ENCODE measurements around the gene TRMT1. TPM values are rescaled to one million over a fixed set of nuclear protein-coding genes. Genes with fewer than 3 reads are reported as not detected.
A peak's percentile ranks its signal among the peaks of the same experiment; 100 is the strongest.

TRMT1 gene
- total and polyA plus RNA-seq, 2 of the 8 experiments (the other 6 are each of a cell fraction or from before 2014, with no cell fraction given) = 77.4 to 99.3 TPM

DNA sequence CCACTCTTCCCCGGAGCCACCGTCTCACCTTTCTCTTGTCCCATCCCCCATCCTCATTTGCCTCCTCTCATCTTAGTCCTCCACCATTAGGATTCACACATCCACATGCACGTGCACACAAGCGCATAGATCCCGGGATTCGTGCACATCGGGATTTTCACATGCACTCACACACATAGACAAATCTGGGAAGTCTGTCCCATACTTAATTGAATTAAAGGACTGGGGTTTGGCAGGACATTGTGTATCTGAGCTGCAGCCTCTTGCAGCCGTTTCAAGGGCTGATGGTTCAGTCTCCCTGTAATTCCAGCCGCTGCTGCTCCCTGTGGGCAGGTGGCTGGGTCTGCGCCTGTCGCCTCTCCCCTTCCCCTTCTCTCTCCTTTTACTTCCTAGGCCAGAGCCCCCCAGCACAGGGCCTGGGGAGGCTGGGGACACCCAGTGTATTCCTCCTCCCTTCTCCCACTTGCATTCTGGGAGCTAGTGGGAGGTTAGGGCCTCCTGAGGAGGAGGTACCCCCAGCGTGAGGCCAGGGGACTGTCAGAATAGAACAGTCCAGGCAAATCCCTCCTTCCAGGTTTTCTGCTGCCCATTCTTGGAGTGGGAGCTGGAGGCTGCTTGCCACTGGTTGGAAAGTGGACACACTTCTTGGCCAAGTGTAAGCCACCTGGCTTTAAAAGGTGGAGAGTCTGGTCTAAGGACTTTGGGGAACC, 57.4 kb downstream of the TRMT1 start:
- H3K4me1 ChIP-seq (replicated peaks in 1 of 4; ENCODE audit: control insufficient read depth in 3 of 4, insufficient read depth in 4 of 4, low read length in 3 of 4) = peaks cover 7 to 33% (median 26%) of the 10 kb centered on the region in 4 experiments
- WGBS, 2 experiments (ENCODE audit: extremely low coverage in 1 of 2, insufficient coverage in 1 of 2, insufficient read length in 1 of 2, insufficient replicate concordance in 2 of 2, low coverage in 1 of 2, low lambda C conversion rate in 2 of 2, missing lambda C conversion rate in 1 of 2) = 55% methylated on average over 12 of the region's 12 CpGs; no CpG with 5 or more reads in 1 of the 2 experiments
- no peak overlapping the region for H4K5ac ChIP-seq (ENCODE audit: insufficient read length, low read depth, low read length)
- peaks cover under 1 to 9% of the 10 kb centered on the region in 2 experiments for H4K20me1 ChIP-seq (replicated peaks in 1 of 2; ENCODE audit: control insufficient read depth in 1 of 2, insufficient read depth in 2 of 2, low read length in 2 of 2)
- H2BK15ac ChIP-seq (ENCODE audit: low read length) = no peak overlapping the region
- H3K27ac ChIP-seq (ENCODE audit: low read depth, low read length) = no peak overlapping the region
- H3K27me3 ChIP-seq (replicated peaks in 1 of 4; ENCODE audit: control insufficient read depth in 3 of 4, extremely low read depth in 1 of 4, insufficient read depth in 3 of 4, low read length in 3 of 4) = peaks cover 76 to 97% (median 93%) of the 10 kb centered on the region in 4 experiments
- no peak overlapping the region for H4K8ac ChIP-seq (ENCODE audit: extremely low read depth, insufficient read depth, low read length)
- no peak overlapping the region; the same call in 1 of the 2 replicates for H3K18ac ChIP-seq (ENCODE audit: extremely low read depth, low read length)
- H3K4me2 ChIP-seq (ENCODE audit: insufficient read depth in 1 of 2, low read depth in 2 of 2, low read length in 2 of 2) = peak overlapping the region in 1 of 2 experiments; percentile 34; a peak in 1 of 4 replicates
- no peak overlapping the region for H4K91ac ChIP-seq (replicated peaks; ENCODE audit: insufficient read length, low read length)
- H3K4ac ChIP-seq (replicated peaks; ENCODE audit: insufficient read length, low read depth, low read length) = no peak overlapping the region
- ChIA-PET POLR2A (ENCODE audit: partially characterized antibody) (interaction anchor here (0.5 to 1.6 kb wide), 5 partner anchors 9 to 94 kb away, joined by 3 to 5 read pairs (median 3); no protein-coding TSS in a partner anchor), CTCF (ENCODE audit: partially characterized antibody) (interaction anchor here (0.6 to 48.8 kb wide), 12 partner anchors 9 to 671 kb away, joined by 3 to 1145 read pairs (median 82); no protein-coding TSS in a partner anchor)
- no peak overlapping the region for H3K14ac ChIP-seq (ENCODE audit: insufficient read length)
- no peak overlapping the region for H3K9ac ChIP-seq (replicated peaks in 1 of 4; ENCODE audit: extremely low read depth in 1 of 4, low read depth in 3 of 4, low read length in 3 of 4)
- DNase-seq (ENCODE audit: low read depth in 1 of 2, low spot score in 2 of 2) (no peak), FAIRE-seq (peak; percentile 42)
- no peaks in the 10 kb centered on the region for H3K79me2 ChIP-seq (ENCODE audit: control insufficient read depth in 1 of 2, insufficient read depth in 2 of 2, low read length in 2 of 2)
- H2BK12ac ChIP-seq (ENCODE audit: low read depth, low read length) = peak overlapping the region; percentile 75; the same call in 1 of the 2 replicates
- H3K23ac ChIP-seq (ENCODE audit: insufficient read length) = no peak overlapping the region
- no peak overlapping the region for H2AFZ ChIP-seq (ENCODE audit: low read length)
- no peak overlapping the region for H2BK20ac ChIP-seq (ENCODE audit: low read length)
- H2BK5ac ChIP-seq (ENCODE audit: low read depth, low read length) = no peak overlapping the region
- no peak overlapping the region for H3K56ac ChIP-seq (replicated peaks; ENCODE audit: insufficient read length, low read depth, low read length)
- H3K23me2 ChIP-seq (ENCODE audit: low read depth, low read length) = peaks cover 6% of the 10 kb centered on the region; the same call in 1 of the 2 replicates
- H3K79me1 ChIP-seq (ENCODE audit: low read depth, low read length) = no peaks in the 10 kb centered on the region
- H2BK120ac ChIP-seq (replicated peaks; ENCODE audit: low read depth, low read length) = no peak overlapping the region
- H3K9me3 ChIP-seq (ENCODE audit: insufficient read depth in 2 of 2, low read depth in 1 of 2, low read length in 1 of 2) = no peaks in the 10 kb centered on the region
- H3K36me3 ChIP-seq (ENCODE audit: control insufficient read depth in 2 of 4, insufficient read depth in 4 of 4, low read length in 3 of 4) = no peaks in the 10 kb centered on the region
- no peak overlapping the region for H3K4me3 ChIP-seq (ENCODE audit: extremely low read depth in 1 of 4, insufficient read depth in 2 of 4, low read depth in 3 of 4, low read length in 4 of 4)
- no peak overlapping the region for H2AK5ac ChIP-seq (ENCODE audit: low read depth, low read length)
- no peak for TF ChIP-seq EZH2 (IDR thresholded peaks at IDR 0.05; ENCODE audit: low read depth, low read length, severe bottlenecking)
- no peak for TF ChIP-seq RXRA (IDR thresholded peaks at IDR 0.05; ENCODE audit: insufficient read depth, low read depth, low read length)
- no peak for TF ChIP-seq NRF1 (IDR thresholded peaks at IDR 0.05; ENCODE audit: low read depth, low read length)
- TF ChIP-seq TBP (IDR thresholded peaks at IDR 0.05; ENCODE audit: low read depth, low read length) = no peak
- no peak for TF ChIP-seq HDAC2 (IDR thresholded peaks at IDR 0.05; ENCODE audit: borderline replicate concordance in 1 of 2, low read depth in 2 of 2, low read length in 2 of 2)
- TF ChIP-seq SUZ12 (IDR thresholded peaks at IDR 0.05; ENCODE audit: low read length) = peak; percentile 40
- TF ChIP-seq GABPA (IDR thresholded peaks at IDR 0.05; ENCODE audit: borderline replicate concordance, insufficient read depth, low read length) = no peak
- TF ChIP-seq, protein P1, sequence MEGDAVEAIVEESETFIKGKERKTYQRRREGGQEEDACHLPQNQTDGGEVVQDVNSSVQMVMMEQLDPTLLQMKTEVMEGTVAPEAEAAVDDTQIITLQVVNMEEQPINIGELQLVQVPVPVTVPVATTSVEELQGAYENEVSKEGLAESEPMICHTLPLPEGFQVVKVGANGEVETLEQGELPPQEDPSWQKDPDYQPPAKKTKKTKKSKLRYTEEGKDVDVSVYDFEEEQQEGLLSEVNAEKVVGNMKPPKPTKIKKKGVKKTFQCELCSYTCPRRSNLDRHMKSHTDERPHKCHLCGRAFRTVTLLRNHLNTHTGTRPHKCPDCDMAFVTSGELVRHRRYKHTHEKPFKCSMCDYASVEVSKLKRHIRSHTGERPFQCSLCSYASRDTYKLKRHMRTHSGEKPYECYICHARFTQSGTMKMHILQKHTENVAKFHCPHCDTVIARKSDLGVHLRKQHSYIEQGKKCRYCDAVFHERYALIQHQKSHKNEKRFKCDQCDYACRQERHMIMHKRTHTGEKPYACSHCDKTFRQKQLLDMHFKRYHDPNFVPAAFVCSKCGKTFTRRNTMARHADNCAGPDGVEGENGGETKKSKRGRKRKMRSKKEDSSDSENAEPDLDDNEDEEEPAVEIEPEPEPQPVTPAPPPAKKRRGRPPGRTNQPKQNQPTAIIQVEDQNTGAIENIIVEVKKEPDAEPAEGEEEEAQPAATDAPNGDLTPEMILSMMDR (IDR thresholded peaks at IDR 0.05; ENCODE audit: control extremely low read depth in 1 of 3, insufficient read depth in 1 of 3, low read depth in 1 of 3, low read length in 3 of 3) = peak in 2 of 3 experiments; percentile 12 to 24; a peak in 3 of 4 replicates

Measured in H1 (cell line).